ENCODE data around the gene NPAS2.

The NPAS2 gene

DNA sequence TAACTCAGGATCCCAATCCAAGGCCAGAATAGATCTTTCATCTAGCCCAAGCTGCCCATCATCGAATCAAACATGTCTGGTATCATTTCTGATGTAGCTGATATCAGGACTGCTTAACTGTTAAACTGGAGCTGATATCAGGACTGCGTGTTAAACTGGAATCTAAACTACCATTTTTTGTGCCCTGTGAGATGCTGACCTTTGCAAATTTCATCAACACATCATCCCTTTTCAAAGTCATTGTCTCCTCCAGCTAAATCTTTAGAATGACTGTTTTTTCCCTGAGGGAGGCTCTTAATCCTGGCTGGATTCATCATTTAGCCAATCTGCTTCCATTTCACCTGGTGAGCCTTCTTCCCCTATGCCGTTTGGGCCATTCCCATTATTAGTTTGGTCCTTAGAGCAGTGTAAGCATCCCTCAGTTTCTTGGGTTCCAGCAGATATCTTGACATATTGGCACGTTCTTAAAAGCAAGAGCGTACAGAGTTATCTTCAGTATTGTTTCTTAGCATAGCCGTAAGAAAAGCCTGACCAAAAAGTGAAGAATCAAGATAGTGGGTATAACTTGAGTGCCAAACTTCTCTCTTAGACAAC, 194.4 kb downstream of the NPAS2 start:
- TF ChIP-seq, protein P1, sequence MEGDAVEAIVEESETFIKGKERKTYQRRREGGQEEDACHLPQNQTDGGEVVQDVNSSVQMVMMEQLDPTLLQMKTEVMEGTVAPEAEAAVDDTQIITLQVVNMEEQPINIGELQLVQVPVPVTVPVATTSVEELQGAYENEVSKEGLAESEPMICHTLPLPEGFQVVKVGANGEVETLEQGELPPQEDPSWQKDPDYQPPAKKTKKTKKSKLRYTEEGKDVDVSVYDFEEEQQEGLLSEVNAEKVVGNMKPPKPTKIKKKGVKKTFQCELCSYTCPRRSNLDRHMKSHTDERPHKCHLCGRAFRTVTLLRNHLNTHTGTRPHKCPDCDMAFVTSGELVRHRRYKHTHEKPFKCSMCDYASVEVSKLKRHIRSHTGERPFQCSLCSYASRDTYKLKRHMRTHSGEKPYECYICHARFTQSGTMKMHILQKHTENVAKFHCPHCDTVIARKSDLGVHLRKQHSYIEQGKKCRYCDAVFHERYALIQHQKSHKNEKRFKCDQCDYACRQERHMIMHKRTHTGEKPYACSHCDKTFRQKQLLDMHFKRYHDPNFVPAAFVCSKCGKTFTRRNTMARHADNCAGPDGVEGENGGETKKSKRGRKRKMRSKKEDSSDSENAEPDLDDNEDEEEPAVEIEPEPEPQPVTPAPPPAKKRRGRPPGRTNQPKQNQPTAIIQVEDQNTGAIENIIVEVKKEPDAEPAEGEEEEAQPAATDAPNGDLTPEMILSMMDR (IDR thresholded peaks at IDR 0.05), result no peak

DNA sequence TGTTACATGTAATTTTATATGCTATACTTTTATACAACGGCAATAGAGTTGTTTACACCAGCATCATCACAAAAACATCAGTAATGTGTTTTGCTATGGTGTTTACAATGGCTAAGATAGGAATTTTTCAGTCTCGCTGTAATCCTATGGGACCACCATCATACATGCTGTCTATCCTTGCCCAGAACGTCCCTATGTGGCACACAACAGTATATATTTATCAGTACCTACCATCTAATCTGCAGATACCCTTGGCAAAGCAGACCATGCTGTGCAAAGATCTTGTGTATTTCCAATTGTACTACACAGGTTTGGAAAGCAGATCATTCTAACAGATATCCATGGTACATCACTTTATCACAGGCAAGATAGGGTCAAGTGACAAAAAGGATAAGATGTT, 197.4 kb downstream of the NPAS2 start:
- TF ChIP-seq, protein P1 (IDR thresholded peaks at IDR 0.05), result no peak

DNA sequence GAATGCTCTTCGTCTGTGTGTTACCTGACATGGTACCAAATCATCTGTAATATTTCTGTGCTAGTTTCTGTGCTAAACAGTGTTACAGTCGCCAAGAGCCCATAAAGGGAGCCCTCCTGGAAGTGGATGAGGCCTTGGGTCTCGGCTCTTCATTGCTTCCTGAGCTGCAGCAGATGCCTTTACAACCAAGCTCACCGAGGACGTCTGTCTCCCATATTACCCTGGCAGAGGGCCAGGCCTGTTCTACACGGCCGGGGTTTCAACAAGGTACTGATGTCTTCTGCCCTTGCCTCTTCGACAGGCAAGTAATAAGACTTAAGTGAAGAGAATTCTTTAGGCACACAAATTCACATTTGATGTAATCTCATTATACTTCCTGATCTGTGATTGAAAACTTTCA, 199.0 kb downstream of the NPAS2 start:
- TF ChIP-seq, protein P1 (IDR thresholded peaks at IDR 0.05), result no peak

DNA sequence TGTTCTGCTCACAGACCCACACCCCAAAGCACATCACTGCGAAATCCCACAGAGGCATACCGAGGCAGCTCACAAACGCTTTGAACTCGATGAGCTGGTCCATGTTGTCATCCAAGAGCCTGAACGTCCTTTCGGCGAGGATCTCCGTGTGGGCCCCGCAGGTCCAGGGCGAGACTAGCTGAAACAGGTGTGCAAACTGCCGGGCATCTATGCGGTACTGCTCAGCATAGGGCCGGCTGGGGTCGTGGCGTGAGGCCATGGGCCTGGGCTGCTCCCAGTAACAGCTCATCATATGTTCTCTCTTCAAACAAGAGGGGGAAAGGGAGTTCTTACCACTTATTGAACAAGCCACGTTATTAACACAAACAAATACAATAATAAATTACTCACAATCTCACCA, 202.3 kb downstream of the NPAS2 start:
- TF ChIP-seq, protein P1 (IDR thresholded peaks at IDR 0.05), result no peak

DNA sequence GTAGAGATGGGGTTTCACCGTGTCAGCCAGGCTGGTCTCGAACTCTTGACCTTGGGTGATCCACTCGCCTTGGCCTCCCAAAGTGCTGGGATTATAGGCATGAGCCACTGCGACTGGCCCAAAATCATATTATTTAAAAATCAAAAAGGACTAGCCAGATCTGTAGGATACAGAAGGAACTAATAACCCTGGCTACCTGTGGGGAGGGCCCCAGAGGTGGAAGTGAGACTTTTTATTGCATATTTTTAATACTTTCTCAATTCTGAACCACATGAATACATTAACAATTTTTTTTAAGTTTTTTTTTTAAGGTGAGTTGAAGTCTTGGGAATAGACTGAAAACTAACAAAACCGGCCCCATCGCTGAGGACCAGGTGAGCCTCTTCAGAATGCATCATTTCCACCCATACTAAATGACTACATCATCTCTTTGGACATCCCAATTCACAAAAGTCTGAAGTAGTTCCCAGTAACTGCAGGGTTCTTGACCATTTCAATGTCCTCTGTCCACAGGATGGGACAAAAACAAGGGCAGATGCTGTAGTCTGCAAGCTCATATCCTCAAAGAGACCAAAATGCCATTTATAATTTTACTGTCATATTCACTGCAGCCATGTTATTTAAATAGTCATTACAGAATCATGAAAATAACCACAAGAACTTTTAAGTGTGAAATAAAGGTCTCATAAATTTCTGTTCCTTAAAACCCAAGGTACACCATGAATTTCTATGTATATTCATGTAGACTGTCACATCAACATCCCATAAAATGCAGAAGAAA, 203.6 kb downstream of the NPAS2 start:
- TF ChIP-seq, protein P1 (IDR thresholded peaks at IDR 0.05), result no peak

DNA sequence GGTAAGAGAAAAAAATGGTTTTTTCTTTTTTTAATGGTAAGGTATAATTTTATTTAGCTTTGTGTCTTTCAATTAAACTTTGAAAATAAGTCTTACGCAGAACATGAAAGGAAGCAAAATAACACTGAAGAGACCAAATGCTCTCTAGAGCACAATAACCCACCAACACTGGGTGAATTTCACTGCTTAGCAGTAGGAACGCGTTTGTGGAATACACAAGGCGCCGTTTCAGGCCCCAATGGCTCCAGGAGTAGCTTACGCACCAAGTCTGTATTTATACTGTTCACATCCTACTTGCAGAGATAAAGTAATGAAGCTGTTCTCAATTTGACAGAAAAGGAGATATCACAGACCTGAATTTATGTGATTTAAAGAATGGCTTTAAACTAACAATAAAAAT, 205.6 kb downstream of the NPAS2 start:
- TF ChIP-seq, protein P1 (IDR thresholded peaks at IDR 0.05), result no peak

DNA sequence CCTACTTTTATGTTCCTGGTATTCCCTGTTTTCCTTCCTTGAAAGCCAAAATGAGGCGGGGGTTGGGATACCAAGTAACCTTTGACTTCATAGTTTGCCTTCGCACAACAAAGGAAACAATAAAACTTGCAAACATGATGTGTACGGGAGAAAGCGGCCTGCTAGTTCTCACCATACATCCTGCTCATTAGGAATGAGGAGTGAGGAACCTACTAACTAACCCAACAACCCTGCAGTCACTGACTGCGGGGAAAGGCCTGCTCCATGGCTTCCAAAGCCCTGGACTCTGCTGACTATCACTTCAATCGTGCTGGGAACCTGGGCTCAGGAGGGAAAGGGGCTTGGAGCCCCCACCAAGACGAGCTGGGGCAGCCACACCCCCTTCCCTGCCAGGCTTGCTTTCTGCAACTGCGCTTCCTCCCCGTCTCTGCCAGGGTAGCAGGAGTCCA, 206.3 kb downstream of the NPAS2 start:
- TF ChIP-seq, protein P1 (IDR thresholded peaks at IDR 0.05), result no peak
